ACC112 (cell line): Measurements from ENCODE around the gene ACOT4.

ENCODE experiments used
- H2AFZ ChIP-seq: fragments of 200-600 bp; sonication (generic); one replicate; pipeline ENCODE4 v1.6.0; 2017; ENCODE audit warnings: antibody characterized with exemption, low read length; ENCODE audit not compliant: unreplicated experiment
- H3K27ac ChIP-seq: fragments of 200-600 bp; sonication (generic); 2 replicates; pipeline ENCODE4 v1.5.1; 2014; ENCODE audit warnings: low read depth, mild to moderate bottlenecking, antibody characterized with exemption, low read length, moderate library complexity
- H3K27me3 ChIP-seq: fragments of 200-600 bp; sonication (generic); 2 replicates; pipeline ENCODE4 v1.6.1; 2014; ENCODE audit warnings: mild to moderate bottlenecking, antibody characterized with exemption, low read length, moderate library complexity, mixed read lengths; ENCODE audit not compliant: insufficient read depth
- H3K36me3 ChIP-seq: fragments of 200-600 bp; sonication (generic); 2 replicates; pipeline ENCODE4 v1.6.1; 2016; ENCODE audit warnings: mild to moderate bottlenecking, antibody characterized with exemption, low read length, moderate library complexity, mixed read lengths; ENCODE audit not compliant: insufficient read depth
- H3K4me1 ChIP-seq: fragments of 200-600 bp; sonication (generic); one replicate; pipeline ENCODE4 v1.6.1; 2016; ENCODE audit warnings: low read length, mixed read lengths; ENCODE audit not compliant: insufficient read depth, unreplicated experiment, control insufficient read depth
- H3K4me3 ChIP-seq: fragments of 200-600 bp; sonication (generic); 2 replicates; pipeline ENCODE4 v1.5.1; 2014; ENCODE audit warnings: mild to moderate bottlenecking, low read depth, low read length
- H3K79me2 ChIP-seq: fragments of 200-600 bp; sonication (generic); one replicate; pipeline ENCODE4 v1.6.0; 2016; ENCODE audit warnings: low read length; ENCODE audit not compliant: control insufficient read depth, unreplicated experiment, insufficient read depth

ACOT4 gene

GRCh38 chr14:73613046-73613383, 21.3 kb downstream of the ACOT4 start:
- H3K27ac ChIP-seq = no peak overlapping the region
- H3K27me3 ChIP-seq = no peaks in the 10 kb centered on the region
- peaks cover 9% of the 10 kb centered on the region for H3K4me1 ChIP-seq
- H3K79me2 ChIP-seq = no peaks in the 10 kb centered on the region
- H2AFZ ChIP-seq = peak overlapping the region; percentile 83
- H3K36me3 ChIP-seq = no peaks in the 10 kb centered on the region
- peak overlapping the region; percentile 80 for H3K4me3 ChIP-seq

- H2AFZ ChIP-seq = peak overlapping the region; percentile 83
- no peaks in the 10 kb centered on the region for H3K36me3 ChIP-seq
- no peaks in the 10 kb centered on the region for H3K27me3 ChIP-seq
- peaks cover 9% of the 10 kb centered on the region for H3K4me1 ChIP-seq
- no peak overlapping the region for H3K27ac ChIP-seq
- H3K79me2 ChIP-seq = no peaks in the 10 kb centered on the region
- peak overlapping the region; percentile 80 for H3K4me3 ChIP-seq
Measured at GRCh38 chr14:73613419-73613963, 21.8 kb downstream of the ACOT4 start.

DNA sequence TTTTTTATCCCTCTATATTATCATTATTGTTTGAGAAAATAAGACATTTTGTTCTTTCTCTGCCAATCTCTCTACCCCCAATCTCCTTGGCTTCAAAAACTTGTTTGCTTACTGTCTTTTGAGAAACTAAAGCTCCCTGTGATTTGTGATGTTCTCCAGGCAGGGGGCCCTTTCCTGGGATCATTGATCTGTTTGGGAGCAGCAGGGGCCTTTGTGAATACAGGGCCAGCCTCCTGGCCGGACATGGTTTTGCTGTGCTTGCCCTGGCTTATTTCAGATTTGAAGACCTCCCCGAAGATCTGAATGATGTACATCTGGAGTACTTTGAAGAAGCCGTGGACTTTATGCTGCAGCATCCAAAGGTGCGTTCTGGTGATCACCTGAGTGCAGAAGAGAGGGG, 25.2 kb downstream of the ACOT4 start:
- H3K4me3 ChIP-seq = no peak overlapping the region
- H3K79me2 ChIP-seq = no peaks in the 10 kb centered on the region
- H3K4me1 ChIP-seq = peaks cover 2% of the 10 kb centered on the region
- H2AFZ ChIP-seq = no peak overlapping the region
- no peaks in the 10 kb centered on the region for H3K27me3 ChIP-seq
- H3K36me3 ChIP-seq = no peaks in the 10 kb centered on the region
- no peak overlapping the region for H3K27ac ChIP-seq

DNA sequence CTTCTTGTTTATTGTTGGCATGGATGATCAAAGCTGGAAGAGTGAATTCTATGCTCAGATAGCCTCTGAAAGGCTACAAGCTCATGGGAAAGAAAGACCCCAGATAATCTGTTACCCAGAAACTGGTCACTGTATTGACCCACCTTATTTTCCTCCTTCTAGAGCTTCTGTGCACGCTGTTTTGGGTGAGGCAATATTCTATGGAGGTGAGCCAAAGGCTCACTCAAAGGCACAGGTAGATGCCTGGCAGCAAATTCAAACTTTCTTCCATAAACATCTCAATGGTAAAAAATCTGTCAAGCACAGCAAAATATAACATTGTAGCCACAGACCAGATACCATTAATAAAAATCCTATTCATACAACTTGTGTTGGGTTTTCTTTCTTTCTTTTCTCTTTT, 27.9 kb downstream of the ACOT4 start:
- Histone ChIP-seq H3K27ac (no peak overlapping the region), H3K36me3 (no peaks in the 10 kb centered on the region), H3K27me3 (no peaks in the 10 kb centered on the region), H3K4me3 (no peak overlapping the region), H3K4me1 (no peaks in the 10 kb centered on the region), H2AFZ (no peak overlapping the region), H3K79me2 (no peaks in the 10 kb centered on the region)

DNA sequence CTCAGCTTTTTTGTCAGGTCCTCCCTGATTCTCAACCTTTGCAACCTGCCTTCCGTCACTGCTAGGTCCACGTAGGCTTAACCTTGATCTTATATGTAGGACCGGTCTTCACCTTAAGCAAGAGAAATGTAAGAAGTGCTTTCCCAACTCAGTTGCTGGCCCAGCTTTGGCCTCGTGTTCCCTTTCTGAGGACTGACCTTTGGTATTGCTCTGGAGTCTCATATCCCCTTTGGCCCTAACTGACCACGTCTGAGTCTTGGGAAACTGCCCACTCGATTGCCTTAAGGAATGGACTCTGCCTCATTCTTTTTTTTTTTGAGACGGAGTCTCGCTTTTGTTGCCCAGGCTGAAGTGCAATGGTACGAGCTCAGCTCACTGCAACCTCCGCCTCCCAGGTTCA, 28.6 kb downstream of the ACOT4 start:
- H3K27me3 ChIP-seq = no peaks in the 10 kb centered on the region
- no peaks in the 10 kb centered on the region for H3K4me1 ChIP-seq
- no peak overlapping the region for H3K4me3 ChIP-seq
- no peak overlapping the region for H3K27ac ChIP-seq
- H3K36me3 ChIP-seq = no peaks in the 10 kb centered on the region
- H2AFZ ChIP-seq = no peak overlapping the region
- no peaks in the 10 kb centered on the region for H3K79me2 ChIP-seq

DNA sequence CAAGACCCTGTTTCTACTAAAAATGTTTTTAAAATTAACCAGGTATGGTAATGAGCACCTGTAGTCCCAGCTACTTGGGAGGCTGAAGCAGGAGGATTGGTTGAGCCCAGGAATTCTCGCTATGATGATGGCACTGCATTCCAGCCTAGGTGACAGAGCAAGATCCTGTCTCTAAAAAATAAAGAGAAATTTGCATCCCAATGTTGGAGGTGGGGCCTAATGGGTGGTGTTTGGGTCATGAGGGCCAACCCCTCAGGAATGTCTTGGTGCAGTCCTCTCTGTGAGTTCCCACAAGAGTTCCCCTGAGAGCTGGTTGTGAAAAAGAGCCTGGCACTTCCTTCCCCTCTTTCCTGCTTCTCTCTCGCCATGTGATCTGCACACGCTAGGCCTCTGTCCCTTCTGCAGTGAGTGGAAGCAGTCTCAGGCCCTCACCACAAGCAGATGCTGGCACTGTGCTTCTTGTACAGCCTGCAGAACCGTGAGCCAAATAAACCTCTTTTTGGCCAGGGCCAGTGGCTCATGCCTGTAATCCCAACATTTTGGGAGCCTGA, 31.9 kb downstream of the ACOT4 start:
- H3K36me3 ChIP-seq = no peaks in the 10 kb centered on the region
- H3K79me2 ChIP-seq = no peaks in the 10 kb centered on the region
- H3K27me3 ChIP-seq = no peaks in the 10 kb centered on the region
- H3K27ac ChIP-seq = no peak overlapping the region
- H2AFZ ChIP-seq = no peak overlapping the region
- H3K4me3 ChIP-seq = no peak overlapping the region
- H3K4me1 ChIP-seq = no peaks in the 10 kb centered on the region

GRCh38 chr14:73625706-73626105, 34.0 kb downstream of the ACOT4 start:
- H2AFZ ChIP-seq = no peak overlapping the region
- H3K27me3 ChIP-seq = no peaks in the 10 kb centered on the region
- no peaks in the 10 kb centered on the region for H3K79me2 ChIP-seq

GRCh38 chr14:73627151-73627558, 35.5 kb downstream of the ACOT4 start:
- no peak overlapping the region for H3K4me3 ChIP-seq
- no peak overlapping the region for H3K27ac ChIP-seq
- H3K4me1 ChIP-seq = no peaks in the 10 kb centered on the region
- no peak overlapping the region for H2AFZ ChIP-seq
- H3K27me3 ChIP-seq = no peaks in the 10 kb centered on the region
- H3K36me3 ChIP-seq = no peaks in the 10 kb centered on the region
- no peaks in the 10 kb centered on the region for H3K79me2 ChIP-seq

More at GRCh38 chr14:73625706-73626105, 34.0 kb downstream of the ACOT4 start:
- Histone ChIP-seq H3K27ac (no peak overlapping the region), H3K4me3 (no peak overlapping the region), H3K36me3 (no peaks in the 10 kb centered on the region), H3K4me1 (no peaks in the 10 kb centered on the region)

DNA sequence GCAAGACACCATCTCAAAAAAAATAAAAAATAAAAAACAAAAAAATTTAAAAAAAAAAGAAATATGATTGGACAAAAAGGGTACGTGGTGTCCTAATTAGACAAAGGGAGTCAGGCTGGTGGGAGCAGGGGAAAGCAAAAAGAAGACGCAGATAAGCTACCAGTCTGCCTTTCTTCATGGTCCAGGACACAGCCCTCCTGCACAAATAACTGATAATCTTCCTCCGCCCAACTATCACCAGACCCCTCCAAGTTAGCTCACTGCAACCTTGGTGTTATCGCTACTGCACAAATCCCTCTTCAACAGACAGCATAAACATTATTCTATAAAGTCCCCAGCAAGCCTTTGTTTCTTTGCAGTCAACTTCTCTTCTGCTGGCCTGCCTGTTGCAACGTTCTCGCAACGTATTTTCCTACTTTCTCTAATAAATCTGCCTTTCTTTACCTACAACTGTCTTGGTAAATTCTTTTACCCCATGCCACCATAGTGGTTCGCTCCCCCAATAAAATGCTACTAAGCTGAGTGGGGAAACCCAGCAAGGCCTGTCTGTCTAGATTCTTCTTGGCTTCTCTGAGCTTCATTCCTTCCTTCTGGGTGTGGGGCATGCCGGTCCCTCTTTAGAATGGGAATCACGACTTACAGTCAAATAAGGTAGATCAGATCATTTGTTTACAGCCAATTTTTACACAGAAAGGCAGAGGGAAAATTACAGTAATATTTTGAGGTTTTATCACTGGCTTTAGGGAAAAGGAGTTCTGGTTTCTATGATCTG, 38.5 kb downstream of the ACOT4 start:
- Histone ChIP-seq H3K36me3 (no peaks in the 10 kb centered on the region), H3K4me1 (peaks cover 3% of the 10 kb centered on the region), H2AFZ (no peak overlapping the region), H3K79me2 (no peaks in the 10 kb centered on the region), H3K27me3 (no peaks in the 10 kb centered on the region), H3K27ac (no peak overlapping the region), H3K4me3 (no peak overlapping the region)

DNA sequence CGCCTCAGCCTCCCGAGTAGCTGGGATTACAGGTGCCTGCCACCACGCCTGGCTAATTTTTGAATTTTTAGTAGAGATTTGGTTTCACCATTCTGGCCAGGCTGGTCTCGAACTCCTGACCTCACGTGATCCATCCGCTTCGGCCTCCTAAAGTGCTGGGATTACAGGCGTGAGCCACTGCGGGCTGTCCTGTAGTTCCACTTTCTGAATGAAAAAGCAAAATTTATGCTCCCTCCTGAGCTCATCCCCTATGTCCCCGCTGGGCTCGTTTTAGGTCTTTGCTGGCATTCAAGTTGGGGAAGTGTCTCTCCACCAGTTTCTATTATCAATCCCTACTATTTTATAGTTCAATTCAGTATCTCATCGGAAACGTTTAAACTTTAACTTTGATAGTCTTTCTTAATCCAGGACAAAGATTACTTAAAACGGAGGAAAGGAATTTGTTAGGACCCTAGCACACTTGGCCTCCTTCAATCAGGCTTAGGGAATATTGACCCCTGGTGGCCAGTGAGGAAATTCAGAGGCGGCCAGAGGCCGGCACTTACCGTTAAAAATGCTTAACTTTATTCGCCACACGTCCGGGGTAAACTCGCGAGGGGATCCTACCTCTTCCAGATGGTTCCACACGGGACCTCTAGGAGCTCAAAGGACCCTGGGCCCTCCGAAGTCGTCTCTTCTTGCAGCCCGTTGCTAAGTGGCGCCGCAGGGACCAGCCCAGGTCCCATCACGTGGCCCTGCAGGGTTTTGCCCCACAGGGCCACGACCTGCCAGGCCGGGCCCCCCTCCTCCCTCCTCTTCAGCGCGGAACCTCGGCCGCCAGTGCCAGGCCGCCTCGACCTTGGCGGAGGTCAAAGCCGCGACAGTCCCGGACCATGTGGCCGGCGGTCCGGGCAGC, 41.7 kb downstream of the ACOT4 start:
- no peaks in the 10 kb centered on the region for H3K27me3 ChIP-seq
- H3K79me2 ChIP-seq = no peaks in the 10 kb centered on the region
- H3K36me3 ChIP-seq = no peaks in the 10 kb centered on the region
- no peak overlapping the region for H3K27ac ChIP-seq
- peaks cover 3% of the 10 kb centered on the region for H3K4me1 ChIP-seq
- peak overlapping the region; percentile 83 for H2AFZ ChIP-seq
- H3K4me3 ChIP-seq = peak overlapping the region; percentile 73
